SK-N-SH (cell line): ENCODE results near the gene LRP11. TPM values are rescaled to one million over a fixed set of nuclear protein-coding genes. Genes with fewer than 3 reads are reported as not detected.

ENCODE experiments used
- CTCF ChIA-PET: fragments of 300-600, 350-600 bp; formaldehyde crosslinking; extraction: SDS; loops from one replicate; lab custom pipeline; 2021; lab: Yijun Ruan, JAX
- POLR2A ChIA-PET: fragments of 350-600 bp; sonication (Branson Sonifier 250); formaldehyde crosslinking; extraction: SDS; loops from one replicate; lab custom pipeline; 2020; ENCODE audit warnings: antibody characterized with exemption, inconsistent platforms; lab: Yijun Ruan, JAX
- DNase-seq: peaks from one replicate; pipeline ENCODE4 v3.0.0; 2012
- H2AFZ ChIP-seq: fragments of 200-600 bp; sonication (generic); 2 replicates; pipeline ENCODE4 v1.8.1; 2016; ENCODE audit warnings: antibody characterized with exemption, mild to moderate bottlenecking, low read depth
- H3F3A ChIP-seq: fragments of 200-600 bp; sonication (generic); replicated peaks from 2 replicates; pipeline ENCODE3; 2016; ENCODE audit warnings: antibody characterized with exemption, mild to moderate bottlenecking; ENCODE audit not compliant: insufficient read depth
- H3K27ac ChIP-seq, 2 experiments: fragments of 200-500 bp in 1 of 2; fragments of 200-600 bp in 1 of 2; sonication (Bioruptor generic) in 1 of 2; sonication (generic), shearing (Covaris generic) in 1 of 2; 2 replicates each; pipeline versions ENCODE4 v1.5.1 to v1.6.1; 2014 to 2016; ENCODE audit warnings: low read depth in 2 of 2, inconsistent platforms in 1 of 2, low read length in 1 of 2, mild to moderate bottlenecking in 1 of 2, mixed read lengths in 1 of 2
- H3K27me3 ChIP-seq: fragments of 200-600 bp; sonication (generic), shearing (Covaris generic); 2 replicates; pipeline ENCODE4 v1.6.1; 2016; ENCODE audit warnings: mixed run types; ENCODE audit not compliant: insufficient read depth
- H3K36me3 ChIP-seq, 2 experiments: fragments of 200-500 bp in 1 of 2; fragments of 200-600 bp in 1 of 2; sonication (Bioruptor generic) in 1 of 2; sonication (generic) in 1 of 2; replicated peaks in 1 of 2; 2 replicates each; pipeline versions ENCODE3 to v1.5.1; 2014 to 2016; ENCODE audit warnings: low read length in 1 of 2, mild to moderate bottlenecking in 1 of 2; ENCODE audit not compliant: insufficient read depth in 2 of 2, control insufficient read depth in 1 of 2
- H3K4me1 ChIP-seq, 2 experiments: fragments of 200-500 bp in 1 of 2; fragments of 200-600 bp in 1 of 2; sonication (Bioruptor generic) in 1 of 2; sonication (generic), shearing (Covaris generic) in 1 of 2; 2 replicates each; pipeline versions ENCODE4 v1.5.1 to v1.6.1; 2014 to 2016; ENCODE audit warnings: low read depth in 1 of 2, low read length in 1 of 2, mixed run types in 1 of 2; ENCODE audit not compliant: insufficient read depth in 2 of 2, control insufficient read depth in 1 of 2
- H3K4me2 ChIP-seq: fragments of 200-600 bp; sonication (generic), shearing (Covaris generic); 2 replicates; pipeline ENCODE4 v1.6.1; 2017; ENCODE audit warnings: mixed run types
- H3K4me3 ChIP-seq, 2 experiments: fragments of 200-500 bp in 1 of 2; fragments of 200-600 bp in 1 of 2; sonication (Bioruptor generic) in 1 of 2; sonication (generic), shearing (Covaris generic) in 1 of 2; 2 replicates each; pipeline versions ENCODE4 v1.5.1 to v1.8.1; 2014 to 2016; ENCODE audit warnings: low read depth in 2 of 2, inconsistent platforms in 1 of 2, low read length in 1 of 2, mild to moderate bottlenecking in 1 of 2, mixed read lengths in 1 of 2, moderate library complexity in 1 of 2
- H3K79me2 ChIP-seq: fragments of 200-600 bp; sonication (generic); 2 replicates; pipeline ENCODE4 v1.8.1; 2017; ENCODE audit warnings: mild to moderate bottlenecking; ENCODE audit not compliant: insufficient read depth
- H3K9ac ChIP-seq: fragments of 200-600 bp; sonication (generic); 2 replicates; pipeline ENCODE4 v1.6.1; 2017; ENCODE audit warnings: mixed run types
- H3K9me2 ChIP-seq: fragments of 200-600 bp; sonication (generic); 2 replicates; pipeline ENCODE4 v1.6.1; 2017; ENCODE audit warnings: mixed run types
- H3K9me3 ChIP-seq: fragments of 200-600 bp; sonication (generic); 2 replicates; pipeline ENCODE4 v1.6.1; 2017; ENCODE audit warnings: mixed run types, mild to moderate bottlenecking, moderate library complexity
- H4K20me1 ChIP-seq: fragments of 200-600 bp; sonication (generic); 2 replicates; pipeline ENCODE4 v1.6.1; 2017; ENCODE audit warnings: mild to moderate bottlenecking, mixed run types; ENCODE audit not compliant: insufficient read depth
- ELF1 ChIP-seq: IDR thresholded peaks from 2 replicates; pipeline ENCODE4 v1.4.0; 2012
- EP300 ChIP-seq, 2 experiments: IDR thresholded peaks; 2 replicates each; pipeline versions ENCODE4 v1.4.0 to v1.6.1; 2012; ENCODE audit warnings: borderline replicate concordance in 1 of 2, low read depth in 1 of 2, low read length in 1 of 2
- FOXJ3 ChIP-seq: sonication (generic); formaldehyde crosslinking; IDR thresholded peaks from 2 replicates; pipeline ENCODE4 v1.5.1; 2020; ENCODE audit warnings: mild to moderate bottlenecking, missing genetic modification reagents
- FOXM1 ChIP-seq: IDR thresholded peaks from 2 replicates; pipeline ENCODE4 v1.4.0; 2012; ENCODE audit warnings: low read depth, mild to moderate bottlenecking
- GABPA ChIP-seq: IDR thresholded peaks from 2 replicates; pipeline ENCODE4 v1.4.0; 2012; ENCODE audit warnings: low read depth, mild to moderate bottlenecking
- NFIC ChIP-seq: IDR thresholded peaks from 2 replicates; pipeline ENCODE4 v1.4.0; 2012; ENCODE audit warnings: borderline replicate concordance
- PBX3 ChIP-seq: IDR thresholded peaks from 2 replicates; pipeline ENCODE4; 2012
- RAD21 ChIP-seq: IDR thresholded peaks from 2 replicates; pipeline ENCODE4 v1.6.1; 2012; ENCODE audit warnings: mild to moderate bottlenecking, low read length
- RXRA ChIP-seq: IDR thresholded peaks from 2 replicates; pipeline ENCODE4 v1.4.0; 2012; ENCODE audit warnings: low read depth, mild to moderate bottlenecking, borderline replicate concordance
- SIN3A ChIP-seq: IDR thresholded peaks from 2 replicates; pipeline ENCODE4 v1.6.1; 2012; ENCODE audit warnings: low read depth, mild to moderate bottlenecking, low read length, moderate library complexity, borderline replicate concordance
- TCF12 ChIP-seq: IDR thresholded peaks from 2 replicates; pipeline ENCODE4 v1.4.0; 2012
- WGBS: methylation state at CpG from one replicate; pipeline ENCODE4 v1.1.6; 2017; ENCODE audit warnings: low lambda C conversion rate; 5-methylcytosine and 5-hydroxymethylcytosine counted together
- polyA plus RNA-seq, 3 experiments: library from polyadenylated mRNA; depleted of rRNA; stranded (reverse); fragments of >200 nt; gene quantifications; 2 replicates each; pipeline ENCODE4 v1.2.3, GENCODE V29; 2012
- TF ChIP-seq, protein P1 (sequence below): IDR thresholded peaks from 2 replicates; pipeline ENCODE4 v1.4.0; 2012; ENCODE audit warnings: low read depth
- TF ChIP-seq, protein P2 (sequence below): IDR thresholded peaks from 2 replicates; pipeline ENCODE4 v1.4.0; 2012; ENCODE audit warnings: low read depth, borderline replicate concordance
- TF ChIP-seq, protein P3 (sequence below): fragments of 150-350 bp; IDR thresholded peaks from 2 replicates; pipeline ENCODE4 v1.6.1; 2017; ENCODE audit warnings: antibody characterized with exemption, low read length, low read depth, borderline replicate concordance

Gene LRP11
- polyA plus RNA-seq, 1 of the 3 experiments (the other 2 are of a cell fraction): 25.0 TPM

DNA sequence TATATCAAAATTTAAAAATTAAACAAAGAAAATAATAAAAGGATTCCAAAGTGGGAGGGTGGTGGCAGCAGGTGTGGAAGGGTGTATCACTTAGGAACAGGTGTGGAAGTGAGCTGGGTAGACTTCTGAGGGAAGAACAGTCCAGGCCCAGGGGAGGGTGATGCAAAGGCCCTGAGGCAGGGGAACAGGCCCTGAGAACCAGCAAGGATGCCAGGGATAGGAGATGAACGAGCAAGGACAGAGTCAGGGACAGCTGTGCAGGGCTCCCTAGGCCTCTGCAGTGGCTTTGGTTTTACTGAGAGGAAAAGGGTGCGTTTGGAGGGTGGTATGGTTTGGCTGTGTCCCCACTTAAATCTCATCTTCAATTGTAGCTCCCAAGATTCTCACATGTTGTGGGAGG is 43.2 kb upstream of the LRP11 start (continued):
- TF ChIP-seq FOXJ3 (CRISPR knock-in tag) (no peak), RAD21 (no peak), RXRA (no peak), FOXM1 (no peak), TCF12 (no peak), SIN3A (no peak)

- CTCF ChIA-PET: interaction anchor here (1.1 to 1.2 kb wide), 2 partner anchors 63 to 909 kb away, joined by 3 to 4 read pairs; no protein-coding TSS in a partner anchor
- Histone ChIP-seq H4K20me1 (no peaks in the 10 kb centered on the region), H3F3A (no peaks in the 10 kb centered on the region), H3K36me3 (no peaks in the 10 kb centered on the region), H2AFZ (no peak overlapping the region), H3K4me3 (no peak overlapping the region), H3K9me2 (no peaks in the 10 kb centered on the region), H3K4me1 (peaks cover 0 to 7% of the 10 kb centered on the region in 2 experiments; a peak in 1 of 4 replicates), H3K4me2 (no peak overlapping the region), H3K79me2 (no peaks in the 10 kb centered on the region), H3K27ac (no peak overlapping the region), H3K9ac (no peak overlapping the region), H3K9me3 (no peaks in the 10 kb centered on the region)
- WGBS: 96% methylated on average over 3 of the region's 4 CpGs
- no peak for DNase-seq
- POLR2A ChIA-PET: interaction anchor here (0.7 to 0.9 kb wide), 2 partner anchors 16 to 66 kb away, joined by 3 read pairs; no protein-coding TSS in a partner anchor
- TF ChIP-seq RAD21 (no peak), NFIC (no peak), EP300 (IDR thresholded peaks at IDR 0.05; ENCODE audit: borderline replicate concordance in 1 of 2, low read depth in 1 of 2, low read length in 1 of 2) (no peak), RXRA (no peak), GABPA (no peak), ELF1 (no peak), SIN3A (no peak), PBX3 (no peak)
- TF ChIP-seq, protein P1, sequence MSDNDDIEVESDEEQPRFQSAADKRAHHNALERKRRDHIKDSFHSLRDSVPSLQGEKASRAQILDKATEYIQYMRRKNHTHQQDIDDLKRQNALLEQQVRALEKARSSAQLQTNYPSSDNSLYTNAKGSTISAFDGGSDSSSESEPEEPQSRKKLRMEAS: no peak
- TF ChIP-seq, protein P2, sequence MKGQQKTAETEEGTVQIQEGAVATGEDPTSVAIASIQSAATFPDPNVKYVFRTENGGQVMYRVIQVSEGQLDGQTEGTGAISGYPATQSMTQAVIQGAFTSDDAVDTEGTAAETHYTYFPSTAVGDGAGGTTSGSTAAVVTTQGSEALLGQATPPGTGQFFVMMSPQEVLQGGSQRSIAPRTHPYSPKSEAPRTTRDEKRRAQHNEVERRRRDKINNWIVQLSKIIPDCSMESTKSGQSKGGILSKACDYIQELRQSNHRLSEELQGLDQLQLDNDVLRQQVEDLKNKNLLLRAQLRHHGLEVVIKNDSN: no peak
- TF ChIP-seq, protein P3, sequence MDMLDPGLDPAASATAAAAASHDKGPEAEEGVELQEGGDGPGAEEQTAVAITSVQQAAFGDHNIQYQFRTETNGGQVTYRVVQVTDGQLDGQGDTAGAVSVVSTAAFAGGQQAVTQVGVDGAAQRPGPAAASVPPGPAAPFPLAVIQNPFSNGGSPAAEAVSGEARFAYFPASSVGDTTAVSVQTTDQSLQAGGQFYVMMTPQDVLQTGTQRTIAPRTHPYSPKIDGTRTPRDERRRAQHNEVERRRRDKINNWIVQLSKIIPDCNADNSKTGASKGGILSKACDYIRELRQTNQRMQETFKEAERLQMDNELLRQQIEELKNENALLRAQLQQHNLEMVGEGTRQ: no peak
- TF ChIP-seq, all 33 proteins: peak for 0
- no peaks in the 10 kb centered on the region for H3K27me3 ChIP-seq
Observed at GRCh38 chr6:149906405-149906804, 42.2 kb upstream of the LRP11 start.
